ENCODE measurements around the gene SPRR2B.

DNA sequence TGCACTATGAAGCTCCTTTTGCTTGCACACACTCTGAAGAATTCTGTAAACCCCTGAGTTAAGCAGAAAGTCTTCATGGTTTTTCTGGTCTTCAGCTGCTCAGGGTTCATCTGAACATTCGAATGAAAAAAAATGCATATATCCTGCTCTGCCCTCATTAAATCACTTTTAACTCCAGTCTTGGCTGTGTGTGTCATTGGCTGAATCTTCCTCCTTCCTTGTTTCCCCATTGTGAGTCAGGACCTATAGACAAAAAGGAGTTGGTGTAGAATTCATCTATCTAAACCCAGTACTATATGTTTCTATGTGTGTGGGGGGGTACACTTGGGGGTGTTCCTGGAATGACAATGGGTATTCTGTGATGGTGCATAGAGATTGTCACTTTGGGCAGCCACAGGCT is 47.0 kb downstream of the SPRR2B start:
- no peak for TF ChIP-seq EP300 (IDR thresholded peaks at IDR 0.05)
- TF ChIP-seq CTCF (IDR thresholded peaks at IDR 0.05) = no peak
- TF ChIP-seq POLR2A (IDR thresholded peaks at IDR 0.05) = no peak

All from gastroesophageal sphincter (tissue), 3 donors.